K562 (cell line): Measurements from ENCODE around the gene MTMR3. TPM values are rescaled to one million over a fixed set of nuclear protein-coding genes. Genes with fewer than 3 reads are reported as not detected.

Experiments
- ATAC-seq: fragments of 200-7000 bp; cut with Tn5 transposase; 3 replicates; pipeline ENCODE4 v1.9.1; 2020; ENCODE audit warnings: moderate library complexity
- BruUV-seq: library from RNA; stranded (reverse); fragments of 400-500 nt; replicated peaks from 2 replicates; lab custom pipeline; 2021; lab: Mats Ljungman, UMichigan
- CTCF ChIA-PET: fragments of 300-600 bp; formaldehyde crosslinking; extraction: SDS; loops from one replicate; lab custom pipeline; 2021; ENCODE audit warnings: low intra/inter-chr PET ratio; lab: Yijun Ruan, JAX
- POLR2A ChIA-PET: fragments of 300-600, 350-650 bp; sonication (Branson Sonifier 250); formaldehyde crosslinking; extraction: SDS; loops from one replicate; lab custom pipeline; 2021; ENCODE audit warnings: antibody characterized with exemption, inconsistent platforms; lab: Yijun Ruan, JAX
- DNase-seq, 4 experiments: peaks; one replicate each; pipeline versions ENCODE4 v3.0.0 to v3.0.0-alpha.2; 2011 to 2018; ENCODE audit warnings: low spot score in 3 of 4, mixed read lengths in 3 of 4; ENCODE audit errors: extremely low read depth in 1 of 4
- FAIRE-seq: peaks from 2 replicates; lab custom pipeline; 2011; peaks lifted over from hg19 to GRCh38; lab: Jason Lieb, UNC
- H2AFZ ChIP-seq: 2 replicates; pipeline ENCODE4 v1.6.0; 2011; ENCODE audit warnings: low read depth, low read length, control low read depth, inconsistent platforms
- H3K27ac ChIP-seq: fragments of 200-600 bp; 3 replicates; pipeline ENCODE4 v1.8.0; 2011; ENCODE audit warnings: low read depth, mild to moderate bottlenecking, control low read depth, inconsistent platforms, low read length, moderate library complexity, mixed read lengths; ENCODE audit errors: extremely low read depth
- H3K27me3 ChIP-seq, 2 experiments: fragments of 300-600 bp in 1 of 2; 2 replicates in 1 of 2; 3 replicates in 1 of 2; pipeline versions ENCODE4 v1.6.0 to v1.8.0; 2011; ENCODE audit warnings: inconsistent platforms in 2 of 2, low read length in 2 of 2, mild to moderate bottlenecking in 1 of 2, mixed read lengths in 1 of 2, moderate library complexity in 1 of 2; ENCODE audit not compliant: control insufficient read depth in 2 of 2, insufficient read depth in 2 of 2
- H3K36me3 ChIP-seq: fragments of 300-600 bp; 3 replicates; pipeline ENCODE4 v1.8.0; 2011; ENCODE audit warnings: mild to moderate bottlenecking, low read length, inconsistent platforms; ENCODE audit not compliant: control insufficient read depth, insufficient read depth
- H3K4me1 ChIP-seq, 2 experiments: fragments of 200-600 bp in 1 of 2; replicated peaks in 1 of 2; 2 replicates in 1 of 2; 3 replicates in 1 of 2; pipeline versions ENCODE4 v1.5.1 to v1.8.0; 2011; ENCODE audit warnings: inconsistent platforms in 2 of 2, low read length in 2 of 2, mild to moderate bottlenecking in 1 of 2, mixed read lengths in 1 of 2, moderate library complexity in 1 of 2; ENCODE audit not compliant: control insufficient read depth in 2 of 2, insufficient read depth in 2 of 2
- H3K4me2 ChIP-seq: 2 replicates; pipeline ENCODE4 v1.6.1; 2011; ENCODE audit warnings: low read length, control low read depth, inconsistent platforms, mixed read lengths; ENCODE audit not compliant: insufficient read depth
- H3K4me3 ChIP-seq: fragments of 200-600 bp; sonication (generic), shearing (Covaris generic); 2 replicates; pipeline ENCODE4 v1.5.1; 2016; ENCODE audit warnings: control low read depth, inconsistent platforms
- H3K79me2 ChIP-seq: fragments of 200-600 bp; 3 replicates; pipeline ENCODE4 v1.8.0; 2011; ENCODE audit warnings: low read length, inconsistent platforms; ENCODE audit not compliant: control insufficient read depth, insufficient read depth
- H3K9ac ChIP-seq, 2 experiments: 2 replicates each; pipeline versions ENCODE4 v1.6.0 to v1.6.1; 2011; ENCODE audit warnings: low read depth in 2 of 2, low read length in 2 of 2, control low read depth in 1 of 2, inconsistent platforms in 1 of 2, mild to moderate bottlenecking in 1 of 2, mixed read lengths in 1 of 2; ENCODE audit not compliant: insufficient read depth in 1 of 2
- H3K9me1 ChIP-seq: one replicate; pipeline ENCODE4 v1.6.0; 2011; ENCODE audit warnings: inconsistent platforms, mild to moderate bottlenecking, low read length, moderate library complexity; ENCODE audit not compliant: control insufficient read depth, insufficient read depth
- H3K9me3 ChIP-seq: replicated peaks from 2 replicates; pipeline ENCODE4 v1.5.1; 2011; ENCODE audit warnings: low read depth, low read length, inconsistent platforms; ENCODE audit not compliant: control insufficient read depth, insufficient read depth
- H4K20me1 ChIP-seq: replicated peaks from 2 replicates; pipeline ENCODE4 v1.6.1; 2011; ENCODE audit warnings: low read length, inconsistent platforms, mixed read lengths; ENCODE audit not compliant: control insufficient read depth, insufficient read depth
- CBX1 ChIP-seq: sonication (generic); IDR thresholded peaks from 2 replicates; pipeline ENCODE4 v1.6.1; 2016; ENCODE audit warnings: antibody characterized with exemption, low read depth, mild to moderate bottlenecking
- HMG20A ChIP-seq: fragments of 450-650 bp; formaldehyde crosslinking; conservative IDR thresholded peaks from 2 replicates; pipeline ENCODE4 v1.4.0; 2020; ENCODE audit warnings: mild to moderate bottlenecking, mixed read lengths
- NR2C1 ChIP-seq, 2 experiments: fragments of 450-650 bp; IDR thresholded peaks; 2 replicates each; pipeline ENCODE4 v1.6.1; 2017; ENCODE audit warnings: mild to moderate bottlenecking in 2 of 2, antibody characterized with exemption in 1 of 2, inconsistent platforms in 1 of 2, missing compliant biosample characterization in 1 of 2, missing genetic modification characterization in 1 of 2
- NR2C2 ChIP-seq, 2 experiments: fragments of 200-800 bp in 1 of 2; sonication (Bioruptor generic) in 1 of 2; sonication (generic) in 1 of 2; formaldehyde crosslinking in 1 of 2; IDR thresholded peaks; 2 replicates each; pipeline versions ENCODE4 v1.6.1 to v1.8.0; 2016 to 2022; ENCODE audit warnings: mild to moderate bottlenecking in 1 of 2, missing compliant biosample characterization in 1 of 2, missing genetic modification characterization in 1 of 2, missing genetic modification reagents in 1 of 2
- SUPT5H ChIP-seq: fragments of 450-650 bp; IDR thresholded peaks from 2 replicates; pipeline ENCODE4 v1.6.1; 2016
- TBL1XR1 ChIP-seq, 2 experiments: IDR thresholded peaks; 2 replicates each; pipeline ENCODE4 v1.6.1; 2012; ENCODE audit warnings: improper control_type of control experiment in 2 of 2, low read length in 2 of 2, mild to moderate bottlenecking in 1 of 2
- ZNF717 ChIP-seq: fragments of 250-450 bp; sonication (Bioruptor Pico); IDR thresholded peaks from 2 replicates; pipeline ENCODE4 v1.5.0; 2021
- WGBS: fragments of 100-300 bp; shearing (Covaris generic); methylation state at CpG from one replicate; pipeline ENCODE4 v1.1.6; 2016; ENCODE audit warnings: low coverage, mixed read lengths; ENCODE audit not compliant: insufficient coverage; ENCODE audit errors: missing lambda C conversion rate; 5-methylcytosine and 5-hydroxymethylcytosine counted together
- in situ Hi-C: fragments of 300-500 bp; cut with MboI; formaldehyde crosslinking; loops from 4 replicates; pipeline ENCODE4 v1.15.0; 2018; ENCODE audit warnings: inconsistent platforms, mixed read lengths
- intact Hi-C: fragments of 100-400 bp; cut with micrococcal nuclease; formaldehyde crosslinking; loops from 2 replicates; pipeline ENCODE4 v1.14.2; 2022
- polyA plus RNA-seq, 8 experiments: library from polyadenylated mRNA; depleted of rRNA in 4 of 8; stranded (reverse) in 5 of 8; unstranded in 3 of 8; fragments of >200 nt; fragmentation: Nextera tagmentation in 2 of 8; fragmentation: Illumina TruSeq in 1 of 8; extraction: Ambion mirVana in 2 of 8; extraction: Trizol in 1 of 8; gene quantifications; 2 replicates each; pipeline versions ENCODE4 v1.2.1 to v1.2.3, GENCODE V29; 2011 to 2014; ENCODE audit warnings: inconsistent platforms in 1 of 8, missing spikeins in 1 of 8
- total RNA-seq, 7 experiments: library from RNA; depleted of rRNA in 6 of 7; stranded (reverse); fragments of >200 nt in 6 of 7; fragmentation: Illumina TruSeq in 2 of 7; extraction: Trizol in 2 of 7; gene quantifications; 2 replicates each; pipeline versions ENCODE4 v1.2.1 to v1.2.3, GENCODE V29; 2011 to 2021; ENCODE audit warnings: low replicate concordance in 1 of 7
- TF ChIP-seq, protein P1 (sequence below): fragments of 250-450 bp; sonication (Bioruptor Pico); IDR thresholded peaks from 2 replicates; pipeline ENCODE4 v1.8.0; 2022; ENCODE audit warnings: moderate library complexity, mild to moderate bottlenecking, inconsistent platforms

Gene MTMR3
- total and polyA plus RNA-seq, 9 of the 15 experiments (the other 6 are each of a cell fraction or from before 2014, with no cell fraction given), result 1.6 to 13.7 (median 7.9) TPM

DNA sequence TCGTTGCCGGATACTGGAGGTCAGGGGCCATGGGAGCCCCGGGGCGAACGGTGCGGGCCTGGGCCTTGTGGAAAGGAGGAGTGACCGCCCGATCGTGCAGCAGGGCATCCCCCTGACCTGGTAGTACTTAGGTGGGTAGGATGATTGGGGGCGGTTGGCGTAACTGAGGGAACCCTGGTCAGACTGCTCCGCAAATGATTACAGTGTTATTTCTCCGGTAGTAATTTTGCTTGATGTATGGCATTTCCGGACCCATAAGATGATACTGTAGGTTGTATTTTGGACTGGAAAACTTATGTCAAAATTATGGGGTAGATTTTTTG is 762 bp downstream of the MTMR3 start:
- no peak for DNase-seq
- in situ Hi-C loops, result no loop called here
- Histone ChIP-seq H3K4me1 (peaks cover 0 to 5% of the 10 kb centered on the region in 2 experiments; a peak in 2 of 5 replicates), H3K4me3 (peak overlapping the region; percentile 93), H3K9me3 (no peaks in the 10 kb centered on the region), H4K20me1 (peaks cover 6% of the 10 kb centered on the region; the same call in 1 of the 2 replicates), H3K9ac (peak overlapping the region; percentile 89 to 96), H3K9me1 (peaks cover 3% of the 10 kb centered on the region), H3K36me3 (no peaks in the 10 kb centered on the region; the same call in 2 of the 3 replicates), H3K27me3 (no peaks in the 10 kb centered on the region), H2AFZ (peak overlapping the region; percentile 94), H3K27ac (peak overlapping the region; percentile 91), H3K79me2 (peaks cover 55% of the 10 kb centered on the region), H3K4me2 (peak overlapping the region; percentile 77)
- WGBS, result 4% methylated on average over 13 of the region's 14 CpGs
- no TSS peak for BruUV-seq
- peak; percentile 34; the same call in 2 of the 3 replicates for ATAC-seq
- intact Hi-C loops, result loop anchor here (5.0 kb wide), 1 partner anchor 124 kb away; no protein-coding TSS in a partner anchor
- TF ChIP-seq HMG20A (CRISPR knock-in tag) (no peak), NR2C1 (IDR thresholded peaks at IDR 0.05) (peak; percentile 59; the same call in 1 of the 2 replicates), NR2C1 (tag; IDR thresholded peaks at IDR 0.05) (peak; percentile 22; the same call in 1 of the 2 replicates), SUPT5H (no peak), NR2C2 (CRISPR knock-in tag; IDR thresholded peaks at IDR 0.05) (no peak), NR2C2 (tag; IDR thresholded peaks at IDR 0.05) (peak; percentile 78; the same call in 1 of the 2 replicates), CBX1 (no peak), TBL1XR1 (IDR thresholded peaks at IDR 0.05; ENCODE audit: low read length in 2 of 2) (no peak), ZNF717 (no peak)
- TF ChIP-seq, protein P1, sequence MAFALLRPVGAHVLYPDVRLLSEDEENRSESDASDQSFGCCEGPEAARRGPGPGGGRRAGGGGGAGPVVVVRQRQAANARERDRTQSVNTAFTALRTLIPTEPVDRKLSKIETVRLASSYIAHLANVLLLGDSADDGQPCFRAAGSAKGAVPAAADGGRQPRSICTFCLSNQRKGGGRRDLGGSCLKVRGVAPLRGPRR, result no peak
- ChIA-PET CTCF (interaction anchor here (0.6 kb wide), 1 partner anchor 125 kb away, joined by 3 read pairs; no protein-coding TSS in a partner anchor), POLR2A (interaction anchor here (0.6 to 1.1 kb wide), 3 partner anchors 13 to 34 kb away, joined by 3 to 4 read pairs (median 3); no protein-coding TSS in a partner anchor)
- FAIRE-seq, result no peak
